Measurements from ENCODE around the gene CXCL10.

The CXCL10 gene

GRCh38 chr4:76016393-76016792, 6.9 kb downstream of the CXCL10 start:
- ChIA-PET POLR2A (ENCODE audit: low non-redundant PET) (no interaction called here), CTCF (no interaction called here)
- TF ChIP-seq CTCF (conservative IDR thresholded peaks at IDR 0.05; ENCODE audit: low read depth): no peak
- DNase-seq (ENCODE audit: low spot score): no peak
- no peak overlapping the region for H3K27ac ChIP-seq

- ChIA-PET CTCF (no interaction called here), POLR2A (ENCODE audit: low non-redundant PET) (no interaction called here)
- TF ChIP-seq CTCF (conservative IDR thresholded peaks at IDR 0.05; ENCODE audit: low read depth): no peak
- H3K27ac ChIP-seq: no peak overlapping the region
- DNase-seq (ENCODE audit: low spot score): no peak
Observed at GRCh38 chr4:76013540-76013939, 9.8 kb downstream of the CXCL10 start.

- no peak for DNase-seq (ENCODE audit: low spot score)
- ChIA-PET POLR2A (ENCODE audit: low non-redundant PET) (no interaction called here), CTCF (interaction anchor here (0.8 kb wide), 1 partner anchor 22 kb away, joined by 6 read pairs; no protein-coding TSS in a partner anchor)
- no peak for TF ChIP-seq CTCF (conservative IDR thresholded peaks at IDR 0.05; ENCODE audit: low read depth)
- H3K27ac ChIP-seq: peak overlapping the region; percentile 89; the same call in 1 of the 2 replicates
Observed at GRCh38 chr4:76012388-76012801, 10.9 kb downstream of the CXCL10 start.

- peak overlapping the region; percentile 89 for H3K27ac ChIP-seq
- ChIA-PET POLR2A (ENCODE audit: low non-redundant PET) (no interaction called here), CTCF (interaction anchor here (0.8 kb wide), 1 partner anchor 22 kb away, joined by 6 read pairs; no protein-coding TSS in a partner anchor)
- no peak for TF ChIP-seq CTCF (conservative IDR thresholded peaks at IDR 0.05; ENCODE audit: low read depth)
- DNase-seq (ENCODE audit: low spot score): peak; percentile 34
Observed at GRCh38 chr4:76011700-76012387, 11.5 kb downstream of the CXCL10 start.

GRCh38 chr4:76011018-76011670, 12.2 kb downstream of the CXCL10 start:
- CTCF ChIA-PET: no interaction called here
- no peak for DNase-seq (ENCODE audit: low spot score)
- POLR2A ChIA-PET (ENCODE audit: low non-redundant PET): no interaction called here
- no peak for TF ChIP-seq CTCF (conservative IDR thresholded peaks at IDR 0.05; ENCODE audit: low read depth)
- H3K27ac ChIP-seq: peak overlapping the region; percentile 89

- no peak for DNase-seq (ENCODE audit: low spot score)
- peak overlapping the region; percentile 89 for H3K27ac ChIP-seq
- CTCF ChIA-PET: interaction anchor here (0.7 to 1.1 kb wide), 2 partner anchors 43 to 1581 kb away, joined by 3 read pairs; no protein-coding TSS in a partner anchor
- POLR2A ChIA-PET (ENCODE audit: low non-redundant PET): no interaction called here
- no peak for TF ChIP-seq CTCF (conservative IDR thresholded peaks at IDR 0.05; ENCODE audit: low read depth)
Observed at GRCh38 chr4:76010576-76010975, 12.7 kb downstream of the CXCL10 start.
